GM19193 (cell line): ENCODE results near the gene NT5DC3.

Source experiments
- POLR2A ChIP-seq: IDR thresholded peaks from 4 replicates; pipeline ENCODE4 v1.6.1; 2011; ENCODE audit not compliant: insufficient read depth, insufficient read length; ENCODE audit errors: extremely low read depth

Gene NT5DC3

DNA sequence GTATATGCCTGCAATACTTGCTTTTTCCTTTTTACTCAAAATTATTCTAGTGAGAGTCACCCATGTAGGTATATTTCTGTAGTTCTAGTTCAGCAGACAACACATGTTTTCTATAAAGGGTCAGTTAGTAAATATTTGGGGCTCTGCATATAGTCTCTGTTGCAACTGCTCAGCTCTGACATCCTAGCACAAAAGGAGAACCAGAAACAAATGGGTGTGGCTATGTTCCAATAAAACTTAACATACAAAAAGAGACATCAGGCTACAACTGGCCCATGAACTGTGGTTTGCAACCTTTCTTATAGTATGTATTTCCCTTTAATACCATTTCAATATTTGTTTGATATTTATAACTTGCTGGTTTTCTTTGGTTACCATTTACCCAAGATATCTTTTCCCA, 11.9 kb downstream of the NT5DC3 start:
- no peak for TF ChIP-seq POLR2A

DNA sequence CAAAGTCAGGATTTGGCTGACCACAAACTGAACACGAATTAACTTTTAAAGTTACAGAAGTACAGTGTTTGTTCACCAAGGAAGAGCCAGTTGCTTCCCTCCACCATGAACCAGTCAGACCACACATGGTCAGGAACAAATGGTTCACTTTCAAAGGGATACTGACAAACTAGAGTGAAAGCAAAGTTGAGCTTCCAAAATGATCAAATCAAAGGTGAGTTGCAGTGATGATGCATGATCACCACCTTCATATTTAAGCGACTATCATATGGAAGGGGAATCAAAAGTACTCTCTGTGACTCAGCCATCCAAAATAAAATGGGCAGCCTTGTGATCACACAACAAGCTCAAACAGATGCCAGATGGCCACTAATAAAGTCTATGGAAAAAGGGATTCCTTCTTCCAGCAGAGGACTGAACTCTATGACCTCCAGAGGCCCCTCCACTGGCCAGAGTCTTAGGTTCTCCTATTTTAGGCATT, 13.1 kb downstream of the NT5DC3 start:
- TF ChIP-seq POLR2A, result no peak

DNA sequence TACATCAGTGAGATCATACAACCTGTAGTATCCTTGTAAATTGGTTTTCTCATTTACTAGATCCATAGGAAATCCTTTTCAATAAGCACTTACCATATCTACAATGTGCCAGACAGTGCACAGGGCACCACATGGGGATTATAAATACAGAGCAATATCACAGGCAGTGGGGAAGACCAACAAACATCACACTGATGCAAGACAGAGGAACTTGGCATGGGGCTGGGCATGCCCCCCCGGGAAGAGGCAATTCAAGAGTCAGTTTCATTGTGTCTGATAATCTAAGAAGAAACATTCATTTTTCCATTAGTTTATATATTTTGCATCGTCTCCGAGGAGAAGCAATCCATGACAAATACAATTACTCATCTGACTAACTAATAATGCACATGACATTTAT, 16.2 kb downstream of the NT5DC3 start:
- TF ChIP-seq POLR2A, result no peak

DNA sequence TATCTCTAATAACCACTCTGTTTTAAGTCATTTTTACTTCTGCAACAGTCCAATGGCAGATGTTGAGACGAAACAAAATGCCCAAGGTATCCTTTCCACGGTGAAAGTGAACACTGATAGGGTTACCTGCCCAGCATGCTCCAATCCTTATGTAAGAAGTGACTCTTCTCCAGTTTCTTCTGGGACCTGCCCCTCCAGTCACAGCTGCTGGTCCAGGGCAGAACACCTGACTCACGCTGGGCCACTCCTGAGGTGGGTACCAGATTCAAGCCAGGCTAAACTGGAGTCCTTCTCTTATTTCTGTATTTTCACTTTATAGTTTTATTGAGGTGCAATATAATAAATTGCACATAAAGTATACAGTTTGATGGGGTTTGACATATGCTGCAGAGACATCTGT, 16.7 kb downstream of the NT5DC3 start:
- no peak for TF ChIP-seq POLR2A

DNA sequence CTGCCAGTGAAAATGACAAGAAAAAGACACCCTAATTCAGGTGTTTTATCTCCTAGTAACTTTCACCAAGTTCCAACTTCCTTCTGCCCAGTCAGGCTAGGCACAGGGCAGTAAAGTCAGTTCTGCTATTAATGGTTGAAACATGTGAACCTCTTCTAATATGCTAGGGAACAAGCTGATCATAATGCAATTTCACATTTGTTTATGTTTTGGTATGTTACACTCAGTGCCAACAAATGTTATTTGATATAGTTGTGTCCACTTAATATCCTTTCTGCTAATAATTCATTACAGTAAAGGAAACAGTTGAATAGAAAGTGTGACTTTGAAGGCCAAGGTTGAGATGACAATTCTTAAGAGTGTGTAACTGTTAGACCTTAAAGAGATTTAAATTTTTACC, 17.2 kb downstream of the NT5DC3 start:
- no peak for TF ChIP-seq POLR2A

DNA sequence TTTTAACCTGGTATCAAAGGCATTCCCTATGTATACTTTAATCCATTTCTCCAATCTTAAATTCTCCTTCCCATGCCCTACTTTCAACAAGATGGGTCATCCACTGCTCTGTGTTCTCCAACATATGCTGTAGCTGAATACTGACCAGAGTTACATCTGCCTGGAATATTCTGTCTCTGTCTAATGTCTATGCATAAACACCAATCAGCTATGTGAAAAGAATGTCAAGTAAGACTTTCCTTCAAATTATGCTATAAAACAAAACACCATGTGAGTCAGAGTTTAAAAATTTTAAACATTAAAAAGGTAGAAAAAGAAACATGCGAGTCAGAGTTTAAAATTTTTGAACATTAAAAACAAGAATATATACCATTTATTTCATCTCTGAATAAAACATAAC, 19.3 kb downstream of the NT5DC3 start:
- TF ChIP-seq POLR2A, result no peak

DNA sequence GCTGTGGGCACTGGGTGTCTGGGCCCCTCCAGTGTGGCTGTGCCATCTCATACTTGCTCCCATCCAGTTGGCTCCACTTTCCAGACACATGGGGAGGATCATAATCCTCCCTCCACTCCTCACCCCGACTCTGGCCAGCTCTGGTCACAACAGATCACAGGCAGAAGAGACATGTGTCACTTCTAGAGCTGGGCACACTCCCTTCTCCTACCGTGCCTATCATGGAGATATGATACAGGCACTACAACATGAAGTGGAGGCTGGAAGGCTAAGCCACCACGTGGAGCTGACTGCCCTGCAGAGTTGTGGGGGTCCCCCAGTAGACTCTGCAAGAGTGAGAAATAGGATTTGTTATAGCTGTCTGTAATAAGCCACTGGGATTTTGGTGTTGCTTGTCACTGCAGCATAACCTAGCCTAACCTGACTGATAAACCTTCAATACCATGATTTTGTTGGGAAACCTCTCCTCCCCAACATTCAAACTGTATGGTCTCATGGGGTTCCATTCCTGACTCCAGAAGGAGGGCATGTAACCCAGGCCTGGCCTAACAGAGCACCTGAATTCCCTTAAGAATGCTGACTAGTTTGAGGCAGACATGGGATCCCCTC, 20.0 kb downstream of the NT5DC3 start:
- no peak for TF ChIP-seq POLR2A

DNA sequence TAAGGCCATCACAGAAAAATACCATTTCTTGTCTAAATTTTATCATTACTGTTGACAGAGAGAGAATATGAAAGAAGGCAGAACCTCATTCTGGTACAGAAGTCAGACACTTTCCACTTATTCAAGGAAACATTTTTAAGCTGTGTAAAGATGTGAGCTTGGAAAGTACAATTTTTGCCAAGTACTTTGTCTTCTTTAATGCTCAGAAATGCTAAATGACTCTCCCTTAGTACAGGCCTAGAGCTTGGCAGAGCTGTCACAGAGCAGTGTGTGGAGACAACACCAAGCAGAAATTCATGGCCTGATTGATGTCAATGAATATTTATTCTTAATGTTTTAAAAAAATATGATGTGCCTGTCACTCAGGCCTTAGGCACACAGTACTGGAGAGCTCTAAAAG, 20.7 kb downstream of the NT5DC3 start:
- TF ChIP-seq POLR2A, result no peak

DNA sequence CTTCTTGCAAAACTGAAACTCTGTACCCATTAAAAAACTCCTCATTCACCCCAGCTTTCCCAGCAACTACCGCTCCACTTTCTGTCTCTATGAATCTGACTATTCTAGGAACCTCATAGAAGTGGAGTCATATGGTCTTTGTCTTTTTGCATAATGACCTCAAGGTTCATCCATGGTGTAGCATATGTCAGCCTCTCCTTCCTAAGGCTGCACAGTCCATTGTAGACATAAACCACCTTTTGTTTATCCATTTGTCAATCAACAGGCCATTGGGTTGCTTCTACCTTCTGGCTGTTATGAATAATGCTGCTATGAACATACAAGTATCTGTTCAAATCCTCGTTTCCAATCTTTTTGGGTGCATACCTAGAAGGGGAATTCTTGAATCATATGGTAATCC, 21.1 kb downstream of the NT5DC3 start:
- TF ChIP-seq POLR2A, result no peak

DNA sequence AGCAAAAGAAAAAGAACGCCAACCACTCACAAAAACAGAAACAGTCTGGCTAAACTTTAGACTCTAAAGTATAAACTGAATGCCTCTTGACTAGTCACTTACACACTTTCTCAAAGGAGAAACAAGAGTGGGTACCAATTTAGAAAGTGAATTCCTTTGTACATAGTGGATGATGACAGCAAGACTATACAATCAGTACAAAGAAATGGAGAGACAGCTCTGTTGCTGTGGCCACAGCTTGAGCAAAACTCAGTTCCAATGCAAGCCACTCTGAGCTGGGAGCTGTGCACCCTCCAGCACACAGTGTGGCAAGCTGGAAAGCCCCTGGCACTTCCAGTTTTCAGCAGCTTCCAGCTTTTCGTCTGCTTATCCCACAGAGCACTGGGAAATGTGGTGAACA, 21.7 kb downstream of the NT5DC3 start:
- TF ChIP-seq POLR2A, result no peak

DNA sequence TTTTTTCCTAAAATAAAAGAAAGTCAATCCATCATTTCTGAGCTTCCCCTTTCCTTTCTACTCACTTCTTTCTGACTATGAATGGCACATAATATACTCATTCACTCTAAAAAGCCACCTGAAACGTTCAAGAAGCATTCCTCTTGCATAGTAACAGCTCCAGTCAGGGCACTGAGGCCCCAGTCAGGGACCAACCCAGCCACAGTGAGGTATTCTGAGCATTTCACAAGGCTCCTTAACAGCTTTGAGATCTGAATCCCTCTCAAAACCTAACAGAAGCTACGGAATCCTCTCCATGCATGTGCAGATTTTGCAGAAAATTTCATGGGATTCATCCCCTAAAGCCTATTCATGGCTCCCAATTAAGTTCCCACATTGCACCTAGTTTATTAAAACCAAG, 23.2 kb downstream of the NT5DC3 start:
- TF ChIP-seq POLR2A, result no peak

DNA sequence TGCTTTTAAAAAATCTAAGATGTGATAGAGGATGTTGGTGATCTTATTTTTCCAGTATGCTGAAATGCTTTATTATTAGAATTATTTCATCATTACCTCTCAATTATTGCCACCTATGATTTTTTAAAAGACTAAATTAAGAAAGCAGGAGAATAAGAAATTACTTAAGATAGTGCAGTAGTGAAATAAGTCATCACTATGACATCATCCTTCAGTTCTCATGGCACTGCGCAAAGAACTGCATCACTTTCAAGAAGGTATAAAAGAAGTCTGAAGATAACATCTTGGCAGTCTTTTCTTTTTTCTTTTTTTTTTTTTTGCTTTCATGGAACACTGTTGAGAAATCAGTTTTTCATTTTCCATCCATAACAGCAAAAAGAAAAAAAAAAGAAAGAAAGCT, 24.4 kb downstream of the NT5DC3 start:
- no peak for TF ChIP-seq POLR2A

DNA sequence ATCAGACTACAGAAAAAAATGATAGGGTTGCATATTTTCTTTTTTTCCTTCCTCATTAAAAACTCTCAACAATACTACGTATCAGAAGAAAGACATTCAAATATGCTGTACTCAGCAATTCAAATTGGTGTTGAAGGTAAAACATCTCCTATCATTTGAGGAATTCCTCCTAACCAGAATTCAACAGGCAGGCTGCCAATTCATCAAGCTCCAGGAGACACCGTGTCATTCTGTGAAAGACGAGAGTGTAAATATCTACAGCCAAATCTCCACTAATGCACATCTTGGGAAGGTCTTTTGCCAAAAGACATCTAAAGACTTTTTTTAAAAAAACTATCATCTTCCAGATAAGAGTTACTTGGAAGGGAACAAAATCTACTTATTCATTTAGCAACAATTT, 26.6 kb downstream of the NT5DC3 start:
- TF ChIP-seq POLR2A, result no peak

DNA sequence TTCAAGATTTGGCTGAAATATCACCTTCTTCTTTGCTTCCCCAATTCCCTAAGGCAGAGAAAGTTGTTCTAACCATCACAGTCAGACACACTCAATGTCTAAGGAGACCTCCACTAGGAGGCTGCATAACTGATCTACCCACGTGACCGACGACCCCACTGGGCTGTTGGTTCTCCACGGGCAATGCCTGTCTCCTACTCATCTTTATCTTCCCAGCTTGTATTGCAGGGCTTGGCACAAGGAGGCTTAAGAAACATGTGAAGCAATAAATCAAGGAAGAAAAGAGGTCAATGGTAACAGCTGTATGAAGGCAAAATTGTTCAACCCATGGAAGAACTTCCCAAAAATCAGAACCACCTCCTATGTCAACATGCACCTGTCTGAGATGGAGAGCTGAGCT, 27.1 kb downstream of the NT5DC3 start:
- TF ChIP-seq POLR2A, result no peak

DNA sequence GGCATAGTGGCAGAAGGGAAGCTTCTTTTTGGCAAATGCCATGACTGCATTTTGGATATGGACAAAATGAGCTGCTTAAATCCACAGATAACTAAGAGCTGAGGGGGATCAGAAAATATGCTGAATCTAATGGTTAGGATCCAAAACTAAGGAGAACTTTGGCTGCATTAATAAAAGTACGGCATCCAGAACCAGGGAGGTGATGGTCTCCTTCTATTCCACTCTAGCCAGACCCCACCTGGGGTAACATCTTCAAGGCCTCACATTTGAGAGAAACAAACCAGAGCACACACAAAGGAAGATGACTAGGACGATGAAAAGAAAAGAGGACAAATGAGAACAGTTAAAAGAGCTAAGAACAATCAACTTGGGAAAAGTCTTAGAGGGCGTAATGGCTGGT, 27.6 kb downstream of the NT5DC3 start:
- no peak for TF ChIP-seq POLR2A

DNA sequence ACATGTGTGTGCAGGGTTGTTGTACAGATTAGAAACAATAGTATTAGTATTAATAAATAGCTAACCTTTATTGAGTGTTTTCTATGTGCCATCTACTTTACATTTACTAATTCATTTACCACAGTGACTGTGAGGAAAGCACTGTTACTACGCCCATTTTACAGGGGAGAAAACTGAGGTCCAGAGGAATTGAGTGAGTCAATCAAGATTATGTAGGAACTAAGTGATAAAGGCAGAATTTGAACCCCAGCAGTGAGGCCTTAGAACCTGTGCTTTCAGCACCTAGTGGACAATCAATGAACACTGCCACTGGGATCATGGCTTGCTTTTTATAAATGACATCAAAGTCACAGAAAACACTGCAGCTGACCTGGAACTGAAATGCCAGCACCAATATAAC, 28.2 kb downstream of the NT5DC3 start:
- TF ChIP-seq POLR2A, result no peak

DNA sequence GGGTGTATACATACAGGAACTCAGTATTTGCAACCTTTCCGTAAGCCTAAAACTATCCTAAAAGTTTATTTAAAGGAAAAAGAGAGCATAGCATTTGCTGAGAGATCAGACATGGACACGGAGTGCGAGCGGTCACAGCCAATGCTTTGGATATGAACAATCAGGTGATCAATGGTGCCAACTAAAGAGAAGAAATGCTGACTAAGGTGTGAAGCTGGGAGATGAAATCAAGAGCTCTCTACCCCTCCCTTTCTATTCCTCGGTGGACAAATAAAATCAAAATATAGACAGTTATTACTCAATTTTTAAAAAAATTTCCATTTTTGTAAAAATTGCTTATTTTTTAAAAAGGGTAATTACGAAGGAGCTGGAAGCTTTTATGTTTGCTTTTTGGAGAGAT, 29.2 kb downstream of the NT5DC3 start:
- no peak for TF ChIP-seq POLR2A

DNA sequence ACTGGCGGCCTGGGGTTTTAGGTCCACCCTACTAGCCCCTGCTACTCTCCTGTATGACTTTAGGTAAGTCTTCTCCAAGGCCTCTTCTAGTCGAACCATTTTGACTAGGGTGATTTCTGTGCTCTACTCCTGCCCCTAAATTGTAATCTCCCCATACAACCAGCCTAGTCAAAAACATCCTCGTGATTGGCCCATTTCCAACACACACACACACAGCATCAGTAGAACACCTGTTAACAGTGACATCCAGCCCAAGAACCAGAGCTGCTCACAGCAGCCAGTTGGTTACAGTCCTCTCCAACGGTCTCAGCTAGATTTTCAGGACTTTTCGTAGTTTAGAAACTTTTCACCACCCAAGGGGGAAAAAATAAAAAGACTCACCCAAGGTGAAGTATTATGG, 30.9 kb downstream of the NT5DC3 start:
- TF ChIP-seq POLR2A, result no peak

DNA sequence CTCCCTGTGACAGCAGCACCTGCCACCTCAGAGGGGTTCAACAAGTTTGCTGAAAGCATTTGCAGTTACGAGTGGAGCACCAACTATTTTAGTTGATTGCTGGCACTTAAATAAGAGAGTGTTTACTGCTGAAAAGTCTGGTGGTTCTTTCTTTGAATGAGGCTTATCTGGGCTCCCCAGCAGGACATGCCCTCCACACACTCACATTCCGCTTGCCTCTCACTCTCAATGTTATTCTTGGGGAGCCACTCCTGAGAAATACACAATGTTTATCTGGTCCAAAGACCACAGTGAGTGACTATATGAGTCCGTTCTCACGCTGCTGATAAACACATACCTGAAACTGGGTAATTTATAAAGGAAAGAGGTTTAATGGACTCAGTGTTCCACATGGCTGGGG, 31.9 kb downstream of the NT5DC3 start:
- no peak for TF ChIP-seq POLR2A
